Cardiac fibroblast (primary cell): ENCODE data around the gene VAV2.

ENCODE experiments used
- DNase-seq, 2 donors: peaks; one replicate each; pipeline versions ENCODE4 v3.0.0 to v3.0.0-alpha.2; 2010; ENCODE audit warnings: low read depth in 2 of 2
- H3K4me3 ChIP-seq, 2 donors: replicated peaks in 1 of 2; 1 replicate in 1 of 2; 2 replicates in 1 of 2; pipeline ENCODE4 v1.5.1; 2011; ENCODE audit warnings: low read depth in 2 of 2, low read length in 2 of 2, mild to moderate bottlenecking in 2 of 2, moderate library complexity in 1 of 2
- TF ChIP-seq, protein P1 (sequence below): IDR thresholded peaks from one replicate; pipeline ENCODE4 v1.5.1; 2011; ENCODE audit warnings: low read depth, mild to moderate bottlenecking, low read length, inconsistent platforms

VAV2 gene

DNA sequence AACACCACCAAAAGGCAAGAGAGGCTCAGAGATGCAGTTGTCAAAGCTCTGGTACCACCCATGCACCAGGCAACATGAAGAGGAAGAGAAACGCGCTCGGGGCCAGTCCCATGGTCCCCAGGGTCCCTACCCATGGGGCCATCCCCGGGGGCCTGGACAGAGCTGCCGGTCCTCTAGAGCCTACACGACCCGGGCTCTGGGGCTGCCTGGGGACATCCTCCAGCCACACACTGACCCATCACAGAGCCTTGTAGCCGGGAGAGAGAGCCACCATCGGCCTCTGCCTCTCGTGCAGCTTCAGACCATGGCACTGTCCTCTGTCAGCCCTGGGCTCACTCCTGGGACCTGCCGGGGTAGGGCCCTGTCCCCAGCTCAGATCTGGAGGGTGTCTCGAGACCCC lies 23.7 kb downstream of the VAV2 start:
- TF ChIP-seq, protein P1, sequence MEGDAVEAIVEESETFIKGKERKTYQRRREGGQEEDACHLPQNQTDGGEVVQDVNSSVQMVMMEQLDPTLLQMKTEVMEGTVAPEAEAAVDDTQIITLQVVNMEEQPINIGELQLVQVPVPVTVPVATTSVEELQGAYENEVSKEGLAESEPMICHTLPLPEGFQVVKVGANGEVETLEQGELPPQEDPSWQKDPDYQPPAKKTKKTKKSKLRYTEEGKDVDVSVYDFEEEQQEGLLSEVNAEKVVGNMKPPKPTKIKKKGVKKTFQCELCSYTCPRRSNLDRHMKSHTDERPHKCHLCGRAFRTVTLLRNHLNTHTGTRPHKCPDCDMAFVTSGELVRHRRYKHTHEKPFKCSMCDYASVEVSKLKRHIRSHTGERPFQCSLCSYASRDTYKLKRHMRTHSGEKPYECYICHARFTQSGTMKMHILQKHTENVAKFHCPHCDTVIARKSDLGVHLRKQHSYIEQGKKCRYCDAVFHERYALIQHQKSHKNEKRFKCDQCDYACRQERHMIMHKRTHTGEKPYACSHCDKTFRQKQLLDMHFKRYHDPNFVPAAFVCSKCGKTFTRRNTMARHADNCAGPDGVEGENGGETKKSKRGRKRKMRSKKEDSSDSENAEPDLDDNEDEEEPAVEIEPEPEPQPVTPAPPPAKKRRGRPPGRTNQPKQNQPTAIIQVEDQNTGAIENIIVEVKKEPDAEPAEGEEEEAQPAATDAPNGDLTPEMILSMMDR, result no peak
- DNase-seq, result no peak

DNA sequence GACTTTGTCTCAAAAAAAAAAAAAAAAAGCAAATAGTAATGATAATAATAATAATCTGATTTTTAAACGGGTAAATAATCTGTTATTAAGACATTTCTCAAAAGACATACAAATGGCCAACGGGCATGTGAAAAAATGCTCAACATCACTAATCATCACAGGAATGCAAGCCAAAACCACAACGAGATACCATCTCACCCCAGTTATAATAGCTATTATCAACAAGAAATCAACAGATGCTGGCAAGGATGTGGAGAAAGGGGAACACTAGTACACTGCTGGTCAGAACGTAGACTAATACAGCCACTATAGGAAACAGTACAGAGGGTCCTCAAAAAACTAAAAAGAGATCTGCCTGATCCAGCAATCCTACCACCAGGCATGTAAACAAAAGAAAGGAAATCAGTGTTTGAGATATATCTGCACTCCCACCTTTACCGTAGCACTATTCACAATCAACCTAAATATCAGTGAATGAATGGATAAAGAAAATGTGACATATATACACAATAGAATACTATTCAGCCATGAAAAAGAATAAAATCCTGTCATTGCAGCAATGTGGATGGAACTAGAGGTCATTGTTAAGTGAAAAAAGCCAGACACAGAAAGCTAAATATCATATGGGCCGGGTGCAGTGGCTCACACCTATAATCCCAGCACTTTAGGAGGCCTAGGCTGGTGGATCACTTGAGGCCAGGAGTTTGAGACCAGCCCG lies 24.9 kb downstream of the VAV2 start:
- no peak overlapping the region for H3K4me3 ChIP-seq
- DNase-seq, result peak; percentile 14 to 19
- TF ChIP-seq, protein P1, result no peak

More for the DNA sequence above, 23.7 kb downstream of the VAV2 start:
- H3K4me3 ChIP-seq, result no peak overlapping the region

DNA sequence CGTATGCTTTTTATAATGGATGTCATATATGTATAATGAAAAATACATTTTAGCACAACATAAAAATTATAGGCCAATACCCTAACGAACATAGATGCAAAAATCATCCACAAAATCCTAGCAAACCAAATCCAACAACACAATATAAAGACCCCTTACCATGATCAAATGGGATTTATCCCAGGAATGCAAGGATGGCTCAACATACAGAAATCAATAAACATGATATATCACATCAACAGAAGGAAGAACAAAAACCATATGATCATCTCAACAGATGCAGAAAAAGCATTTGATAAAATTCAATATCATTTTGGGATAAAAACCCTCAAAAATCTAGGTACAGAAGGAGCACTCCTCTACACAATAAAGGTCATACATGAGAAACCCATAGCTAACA lies 27.7 kb downstream of the VAV2 start:
- TF ChIP-seq, protein P1, result no peak
- DNase-seq, result no peak
- H3K4me3 ChIP-seq, result no peak overlapping the region

DNA sequence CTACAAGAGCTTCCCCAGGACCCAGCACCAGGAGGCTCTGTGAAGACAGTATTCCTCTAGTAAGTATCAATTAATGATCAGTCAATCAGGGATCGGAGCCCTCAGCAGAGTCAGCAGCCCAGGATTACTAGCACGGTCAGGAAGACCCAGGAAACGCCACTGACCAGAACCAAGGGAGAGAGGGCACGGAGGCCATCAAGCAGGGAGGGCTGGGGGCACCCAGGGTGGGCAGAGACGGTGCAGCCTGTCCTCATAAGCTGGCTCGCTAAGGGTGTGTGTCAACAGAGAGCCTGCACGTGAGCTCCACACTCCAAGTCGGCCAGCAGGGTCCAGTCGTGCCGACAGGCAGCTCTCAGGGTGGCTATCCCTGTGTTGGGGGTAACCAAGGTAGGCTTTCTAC lies 29.0 kb downstream of the VAV2 start:
- DNase-seq, result no peak
- TF ChIP-seq, protein P1, result no peak
- H3K4me3 ChIP-seq, result no peak overlapping the region

DNA sequence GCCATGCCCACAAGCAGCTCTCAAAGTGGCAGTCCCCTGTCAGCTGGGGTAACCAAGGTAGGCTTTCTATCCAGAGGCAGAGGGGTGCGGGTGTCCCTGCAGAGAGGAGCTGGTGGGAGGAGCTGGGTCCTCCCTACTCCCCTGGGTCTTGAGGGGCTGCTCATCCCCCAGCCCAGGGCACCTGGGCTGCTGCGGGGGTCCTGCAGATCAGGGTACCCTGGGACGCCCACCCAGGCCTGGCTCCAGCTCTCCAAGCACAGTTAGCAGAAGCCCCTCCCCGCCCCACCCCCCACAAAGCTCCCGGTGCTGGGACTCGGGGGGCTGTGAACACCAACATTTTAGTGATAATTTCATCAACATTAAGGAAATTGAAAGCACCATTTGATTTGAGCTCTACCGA lies 29.8 kb downstream of the VAV2 start:
- H3K4me3 ChIP-seq, result no peak overlapping the region
- TF ChIP-seq, protein P1, result no peak
- no peak for DNase-seq

DNA sequence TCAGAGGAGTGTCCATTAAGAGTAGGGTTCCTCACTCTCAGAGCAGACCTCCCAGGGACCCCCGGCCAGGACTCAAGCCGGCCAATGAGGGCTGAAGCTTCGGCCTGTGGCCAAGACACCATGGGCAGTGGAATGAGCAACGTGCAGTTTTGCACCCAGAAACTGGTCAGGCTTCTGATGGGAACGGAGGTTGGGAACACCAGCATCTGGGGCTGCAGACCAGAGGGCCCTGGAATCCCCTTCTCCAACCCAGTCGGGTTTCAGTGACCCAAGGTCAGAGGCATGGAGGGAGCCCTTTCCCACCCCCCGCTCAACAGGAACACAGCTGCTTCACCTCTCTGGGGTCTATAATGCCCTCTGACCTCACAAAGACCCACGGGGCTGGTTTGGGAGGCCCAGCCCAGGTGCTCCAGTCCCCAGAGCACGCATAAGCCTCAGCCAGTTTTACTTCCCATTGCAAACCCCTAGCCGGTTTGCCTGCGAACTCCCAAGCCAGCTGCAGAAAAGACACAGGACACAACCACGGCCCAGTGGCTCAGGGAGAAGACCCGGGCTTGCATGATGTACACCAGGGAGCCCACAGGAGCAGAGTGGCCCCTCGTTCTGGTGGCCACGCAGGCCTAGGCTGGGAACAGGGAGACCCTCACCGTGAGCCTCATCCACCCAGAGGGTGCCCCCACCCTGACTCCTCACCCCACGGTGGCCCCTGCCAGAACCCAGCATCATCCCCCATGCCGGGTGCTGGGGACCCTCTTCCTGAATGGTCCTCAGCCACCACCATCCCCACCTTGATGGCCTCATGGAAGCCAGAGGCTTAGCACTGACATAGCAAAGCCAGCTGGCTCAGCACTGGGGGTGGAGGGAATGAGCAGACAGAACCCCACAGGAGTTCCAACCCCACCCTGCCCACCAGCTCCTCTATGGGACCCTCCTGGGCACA lies 30.6 kb downstream of the VAV2 start:
- DNase-seq, result no peak
- TF ChIP-seq, protein P1, result no peak
- no peak overlapping the region for H3K4me3 ChIP-seq
